ENCODE measurements around the gene LRRC75A.

DNA sequence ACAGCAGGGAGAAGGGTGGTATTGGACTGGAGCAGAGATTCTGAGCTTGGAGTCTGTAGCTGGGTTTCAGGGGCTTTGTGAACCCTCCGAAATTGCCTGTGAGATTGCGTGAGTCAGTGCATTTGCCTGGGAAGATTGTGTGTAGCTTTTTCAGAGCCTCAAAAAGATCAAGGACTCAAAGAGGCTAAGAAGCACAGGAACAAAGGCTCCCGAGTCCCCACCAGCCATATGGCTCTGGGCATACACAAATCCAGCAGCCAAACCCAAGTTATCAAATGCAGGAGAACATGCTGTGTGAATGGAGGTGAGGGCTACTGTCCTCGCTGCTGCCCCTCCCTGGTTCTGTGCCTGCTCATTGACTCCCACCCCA is 3.0 kb downstream of the LRRC75A start:
- TF ChIP-seq, protein P1, sequence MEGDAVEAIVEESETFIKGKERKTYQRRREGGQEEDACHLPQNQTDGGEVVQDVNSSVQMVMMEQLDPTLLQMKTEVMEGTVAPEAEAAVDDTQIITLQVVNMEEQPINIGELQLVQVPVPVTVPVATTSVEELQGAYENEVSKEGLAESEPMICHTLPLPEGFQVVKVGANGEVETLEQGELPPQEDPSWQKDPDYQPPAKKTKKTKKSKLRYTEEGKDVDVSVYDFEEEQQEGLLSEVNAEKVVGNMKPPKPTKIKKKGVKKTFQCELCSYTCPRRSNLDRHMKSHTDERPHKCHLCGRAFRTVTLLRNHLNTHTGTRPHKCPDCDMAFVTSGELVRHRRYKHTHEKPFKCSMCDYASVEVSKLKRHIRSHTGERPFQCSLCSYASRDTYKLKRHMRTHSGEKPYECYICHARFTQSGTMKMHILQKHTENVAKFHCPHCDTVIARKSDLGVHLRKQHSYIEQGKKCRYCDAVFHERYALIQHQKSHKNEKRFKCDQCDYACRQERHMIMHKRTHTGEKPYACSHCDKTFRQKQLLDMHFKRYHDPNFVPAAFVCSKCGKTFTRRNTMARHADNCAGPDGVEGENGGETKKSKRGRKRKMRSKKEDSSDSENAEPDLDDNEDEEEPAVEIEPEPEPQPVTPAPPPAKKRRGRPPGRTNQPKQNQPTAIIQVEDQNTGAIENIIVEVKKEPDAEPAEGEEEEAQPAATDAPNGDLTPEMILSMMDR (IDR thresholded peaks at IDR 0.05), result no peak
- TF ChIP-seq ZNF671 (CRISPR knock-in tag; IDR thresholded peaks at IDR 0.05) (no peak), TP53 (CRISPR knock-in tag; IDR thresholded peaks at IDR 0.05) (no peak), ZNF121 (CRISPR knock-in tag; IDR thresholded peaks at IDR 0.05) (no peak)
